OCI-M2 (cell line): Measurements from ENCODE around the gene CELSR1.

Experiments used
- DNase-seq: peaks from one replicate; lab custom pipeline; 2025; ENCODE audit not compliant: unreplicated experiment; lab: John Stamatoyannopoulos, UW

The CELSR1 gene

DNA sequence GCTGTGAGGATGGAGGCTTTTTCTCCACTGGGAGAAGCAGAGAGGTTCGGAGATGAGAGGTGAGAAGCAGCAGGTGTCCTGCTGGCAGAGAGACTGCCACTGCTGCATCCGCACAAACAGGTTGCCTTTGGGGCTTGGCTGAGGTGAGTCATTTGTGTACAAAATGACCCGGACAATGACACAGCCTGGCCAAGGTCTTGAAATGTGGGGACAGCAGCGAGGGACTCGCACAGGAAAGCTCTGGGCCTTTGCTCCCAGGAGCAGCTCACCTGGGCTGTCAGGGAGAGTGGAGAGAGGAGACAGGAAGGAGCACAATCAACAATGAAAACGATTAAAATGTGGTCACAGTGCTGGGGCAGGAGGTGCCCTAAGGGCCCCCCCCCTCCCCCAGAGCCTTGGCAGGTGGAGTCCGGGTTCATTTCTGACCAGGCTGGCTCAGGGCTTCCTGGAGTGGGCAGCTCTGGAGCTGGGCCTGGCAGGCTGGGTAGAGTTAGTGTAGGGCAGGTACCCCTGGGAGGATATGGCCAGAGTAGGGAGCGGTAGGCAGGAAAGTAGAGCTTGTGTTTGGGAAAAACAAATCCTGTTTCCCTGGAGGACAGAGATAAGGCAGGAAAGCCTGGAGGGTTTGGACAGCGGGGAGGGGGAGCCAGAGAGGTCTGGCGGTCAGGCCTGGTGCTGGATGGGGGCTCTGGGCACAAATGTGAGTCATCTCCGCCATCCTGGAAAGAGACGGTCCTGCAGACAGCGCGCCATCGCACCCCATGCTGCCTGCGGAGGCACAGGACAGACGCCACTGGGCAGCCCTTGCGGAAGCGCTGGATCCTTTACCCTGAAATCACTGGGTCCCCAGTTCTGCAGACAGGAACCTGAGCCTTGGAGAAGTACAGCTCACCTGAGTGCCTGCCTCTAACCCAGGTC is 37.8 kb upstream of the CELSR1 start:
- no peak for DNase-seq

- no peak for DNase-seq
Observed at GRCh38 chr22:46574438-46574992, 37.1 kb upstream of the CELSR1 start.

- no peak for DNase-seq
Observed at GRCh38 chr22:46573781-46574437, 36.5 kb upstream of the CELSR1 start.

- DNase-seq: no peak
Observed at GRCh38 chr22:46572911-46573780, 35.7 kb upstream of the CELSR1 start.

DNA sequence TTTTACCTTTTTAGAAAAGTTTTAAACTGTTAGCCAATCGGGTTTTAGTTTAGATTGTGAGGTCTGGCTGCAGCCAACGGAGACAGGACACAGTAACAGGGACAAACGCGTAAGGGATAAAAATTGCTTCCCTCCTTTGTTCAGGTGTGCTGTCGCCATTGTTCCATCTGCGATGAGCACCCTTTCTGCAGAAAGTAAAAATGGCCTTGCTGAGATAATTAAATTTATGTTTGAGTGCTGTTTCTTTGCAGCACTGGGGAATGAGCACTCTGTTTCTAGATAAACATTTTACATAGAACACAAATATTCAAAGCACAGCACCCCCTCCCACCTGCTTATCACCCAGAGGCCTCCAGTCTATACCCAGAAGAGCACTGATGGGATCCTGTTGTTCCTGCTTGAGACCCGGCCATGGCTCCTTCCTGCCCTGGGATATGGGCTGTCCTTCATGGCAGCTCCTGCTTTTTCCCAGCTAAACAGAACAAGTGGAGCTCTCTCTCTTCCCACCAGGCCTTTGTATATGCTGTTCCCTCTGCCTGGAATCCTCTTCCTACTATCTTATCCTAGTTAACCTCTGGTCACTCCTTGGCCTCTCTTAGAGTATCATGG is 34.3 kb upstream of the CELSR1 start:
- no peak for DNase-seq

DNA sequence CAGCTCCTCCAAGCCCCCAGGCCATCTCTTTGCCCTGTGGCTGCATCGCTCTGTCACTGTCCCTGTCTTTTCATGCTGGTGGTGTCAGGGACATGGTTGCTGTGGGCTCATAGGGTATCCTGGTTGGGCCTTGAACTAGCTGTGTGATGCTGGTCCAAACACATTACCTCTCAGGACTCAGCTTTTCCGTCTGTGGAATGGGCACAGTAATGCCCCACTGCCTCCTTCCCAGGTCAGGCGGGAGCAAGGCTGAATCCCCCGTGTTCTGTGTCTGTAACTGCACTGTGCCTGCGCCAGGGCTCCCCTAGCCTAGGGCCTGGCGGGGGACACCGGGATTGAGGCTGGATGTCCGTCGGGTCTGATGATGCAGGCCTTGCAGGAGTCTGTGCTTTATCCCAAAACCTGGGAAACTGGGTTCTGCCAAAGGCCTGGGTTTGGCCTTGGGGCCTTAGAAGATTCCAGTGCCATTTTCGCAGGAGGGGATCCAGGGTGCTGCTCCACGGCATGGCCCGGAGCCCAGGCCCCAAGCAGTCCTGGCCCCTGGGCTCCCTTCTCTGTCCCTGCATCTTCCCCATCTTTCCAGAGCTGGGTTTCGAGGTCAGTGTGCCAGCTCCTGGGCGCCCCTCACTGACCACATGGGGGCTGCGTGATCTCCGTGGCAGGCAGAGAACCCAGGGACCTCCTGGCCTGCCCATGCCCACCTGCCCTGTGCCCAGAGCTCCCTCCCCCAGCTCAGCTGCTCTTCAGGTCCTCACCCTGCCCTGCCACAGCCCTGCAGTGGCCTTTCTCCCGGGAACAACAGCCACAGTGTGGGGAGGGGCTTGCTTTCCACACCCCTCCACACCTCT is 32.7 kb upstream of the CELSR1 start:
- DNase-seq: no peak

- no peak for DNase-seq
Observed at GRCh38 chr22:46569055-46569847, 31.8 kb upstream of the CELSR1 start.

- DNase-seq: no peak
Observed at GRCh38 chr22:46568102-46568809, 30.8 kb upstream of the CELSR1 start.

DNA sequence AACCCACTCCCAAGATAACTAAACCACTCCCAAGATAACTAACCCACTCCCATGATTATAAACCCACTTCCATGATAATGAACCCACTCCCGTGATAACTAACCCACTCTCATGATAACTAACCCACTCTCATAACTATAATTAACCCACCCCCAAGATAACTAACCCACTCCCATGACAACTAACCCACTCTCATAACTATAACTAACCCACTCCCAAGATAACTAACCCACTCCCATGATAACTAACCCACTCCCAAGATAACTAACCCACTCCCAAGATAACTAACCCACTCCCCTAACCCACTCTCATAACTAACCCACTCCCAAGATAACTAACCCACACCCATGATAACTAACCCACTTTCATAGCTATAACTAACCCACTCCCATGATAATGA is 30.1 kb upstream of the CELSR1 start:
- DNase-seq: no peak

GRCh38 chr22:46564084-46564714 is 26.8 kb upstream of the CELSR1 start:
- DNase-seq: no peak

GRCh38 chr22:46563381-46564083 is 26.1 kb upstream of the CELSR1 start:
- no peak for DNase-seq

DNA sequence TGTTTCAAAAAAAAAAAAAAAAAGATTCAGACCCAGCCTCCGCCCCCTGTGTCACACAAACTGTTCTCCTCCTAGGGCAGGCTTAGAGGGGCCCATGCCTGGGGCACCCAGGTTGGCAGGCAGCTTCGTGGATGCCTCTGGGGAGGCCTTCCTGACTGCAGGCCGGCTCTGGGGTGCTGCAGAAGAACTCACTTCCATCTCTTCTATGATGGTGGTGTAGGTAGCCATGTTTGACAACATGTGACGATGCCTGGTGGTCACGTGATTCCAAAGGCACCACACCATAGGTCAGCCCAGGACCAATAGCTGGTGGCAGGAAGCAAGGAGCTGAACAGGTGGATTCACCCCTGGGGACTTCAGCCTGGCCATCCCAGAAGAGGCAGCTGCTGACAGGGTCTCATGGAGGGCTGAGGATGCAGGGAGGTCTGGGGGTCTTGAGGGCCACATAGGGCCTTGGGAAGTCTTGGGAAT is 24.1 kb upstream of the CELSR1 start:
- no peak for DNase-seq

DNA sequence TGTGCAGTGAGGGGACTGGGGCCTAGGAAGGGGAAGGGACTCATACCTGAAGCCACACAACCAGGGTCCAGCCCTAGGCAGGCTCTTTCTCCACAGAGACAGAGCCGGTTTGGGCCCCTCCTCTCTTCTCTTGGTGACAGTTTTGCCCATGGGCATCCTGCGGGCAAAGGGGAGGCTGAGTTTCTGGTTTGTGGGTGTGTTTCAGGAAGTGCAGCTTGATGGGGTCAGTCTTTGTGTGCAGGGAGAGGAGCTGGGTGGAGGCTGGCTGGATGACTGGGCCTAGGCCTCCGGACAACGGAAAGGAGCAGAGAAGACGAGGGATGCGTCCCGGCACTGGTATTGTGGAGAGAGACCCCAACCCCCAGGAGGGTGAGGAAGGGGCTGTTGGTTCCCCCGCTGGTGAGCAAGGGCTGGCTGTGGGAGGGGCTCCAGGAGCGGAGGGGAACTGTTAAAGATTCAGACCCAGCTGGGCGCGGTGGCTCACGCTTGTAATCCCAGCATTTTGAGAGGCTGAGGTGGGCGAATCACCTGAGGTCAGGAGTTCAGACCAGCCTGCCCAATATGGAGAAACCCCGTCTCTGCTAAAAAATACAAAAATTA is 23.4 kb upstream of the CELSR1 start:
- DNase-seq: no peak

- DNase-seq: no peak
Observed at GRCh38 chr22:46557736-46558480, 20.5 kb upstream of the CELSR1 start.

- no peak for DNase-seq
Observed at GRCh38 chr22:46556775-46557174, 19.4 kb upstream of the CELSR1 start.

DNA sequence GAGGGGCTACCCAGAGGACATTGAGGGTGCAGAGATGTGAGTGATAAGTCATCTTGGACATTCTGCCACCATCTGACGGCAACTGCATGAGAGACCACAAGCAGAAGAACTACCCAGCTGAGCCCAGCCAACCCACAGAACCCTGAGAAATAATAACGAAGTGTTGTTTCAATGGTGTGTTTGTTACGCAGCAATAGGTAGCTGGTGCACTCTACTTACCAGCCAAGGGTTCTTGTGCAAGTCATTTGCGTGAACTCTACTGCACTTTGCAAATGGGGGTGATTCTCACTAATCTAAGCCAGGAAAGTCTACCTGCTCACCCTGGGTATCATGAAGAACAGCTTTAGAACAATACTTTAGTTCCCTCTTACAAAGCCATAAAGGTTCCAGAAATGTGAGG is 15.8 kb upstream of the CELSR1 start:
- no peak for DNase-seq
